Measurements from ENCODE around the gene PKNOX2. TPM values are rescaled to one million over a fixed set of nuclear protein-coding genes. Genes with fewer than 3 reads are reported as not detected.
A peak's percentile ranks its signal among the peaks of the same experiment; 100 is the strongest.

Gene PKNOX2
- total RNA-seq, 1 donor from 2014 or later, result 7.6 TPM

DNA sequence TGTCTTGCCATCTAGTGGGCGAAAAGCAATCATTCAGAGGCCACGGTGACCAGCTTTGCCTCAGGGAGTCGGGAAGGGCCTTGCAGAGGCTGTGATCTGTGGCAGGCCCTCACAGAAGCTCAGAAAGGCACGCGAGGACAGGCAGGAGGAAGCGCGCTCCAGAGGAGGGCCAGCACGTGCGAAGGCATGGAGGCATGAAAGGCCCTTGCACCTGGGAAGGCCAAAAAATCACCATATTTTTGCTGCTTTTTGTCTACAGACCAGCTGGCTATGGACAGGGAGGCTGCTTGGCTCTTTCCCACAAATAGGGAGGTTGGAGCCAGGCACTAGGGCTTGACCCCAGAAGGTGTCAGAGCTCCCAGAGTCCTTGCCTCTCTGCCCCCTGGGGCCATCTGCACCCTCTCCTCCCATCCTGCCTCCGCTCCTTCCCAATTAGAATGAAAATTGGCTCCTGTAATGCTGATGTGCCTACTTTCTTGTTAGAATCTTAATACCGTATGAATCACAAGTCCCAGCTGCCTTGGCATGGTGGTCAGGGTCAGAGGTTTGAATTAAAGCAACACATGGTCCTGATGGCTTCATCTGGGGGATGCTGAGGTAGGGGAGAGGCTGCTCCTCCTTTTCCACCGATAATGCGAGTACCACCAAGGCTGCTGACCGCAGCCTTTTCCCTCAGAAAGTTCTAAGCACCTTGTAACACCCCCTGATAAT lies 262.4 kb downstream of the PKNOX2 start:
- DNase-seq (no peak), ATAC-seq (no peak)
- intact Hi-C loops (cut with micrococcal nuclease), result no loop called here

DNA sequence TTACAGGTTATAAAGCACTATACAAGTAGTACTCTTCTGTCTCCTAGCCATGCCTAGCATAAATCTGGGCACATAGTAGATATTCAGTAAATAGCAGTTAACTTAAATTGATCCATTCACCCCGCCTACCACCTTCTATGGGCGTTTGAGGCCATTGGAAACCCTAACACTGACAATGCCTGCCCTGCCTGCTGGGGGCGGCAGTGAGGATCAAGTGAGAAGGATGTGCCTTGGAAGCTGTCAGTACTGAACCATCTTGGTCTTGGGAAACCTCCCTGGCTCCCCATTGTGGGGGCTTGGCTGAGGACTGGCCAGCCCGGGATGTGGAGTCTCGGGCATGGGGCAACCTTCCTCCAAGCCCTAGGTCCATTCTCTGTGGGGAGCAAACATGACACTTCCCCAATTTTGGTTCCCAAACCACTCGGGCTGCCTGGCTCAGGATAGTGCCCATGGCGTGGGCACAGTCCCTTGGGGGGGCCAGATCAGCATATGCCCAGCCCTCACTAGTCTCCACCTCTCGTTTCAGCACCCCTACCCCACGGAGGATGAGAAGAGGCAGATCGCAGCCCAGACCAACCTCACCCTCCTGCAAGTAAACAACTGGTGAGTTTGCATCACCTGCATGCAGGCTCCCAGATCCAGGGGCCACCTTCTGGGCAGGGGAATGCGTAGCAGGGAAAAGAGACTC lies 264.1 kb downstream of the PKNOX2 start:
- intact Hi-C loops (cut with micrococcal nuclease), result no loop called here
- DNase-seq, result no peak
- no peak for ATAC-seq

DNA sequence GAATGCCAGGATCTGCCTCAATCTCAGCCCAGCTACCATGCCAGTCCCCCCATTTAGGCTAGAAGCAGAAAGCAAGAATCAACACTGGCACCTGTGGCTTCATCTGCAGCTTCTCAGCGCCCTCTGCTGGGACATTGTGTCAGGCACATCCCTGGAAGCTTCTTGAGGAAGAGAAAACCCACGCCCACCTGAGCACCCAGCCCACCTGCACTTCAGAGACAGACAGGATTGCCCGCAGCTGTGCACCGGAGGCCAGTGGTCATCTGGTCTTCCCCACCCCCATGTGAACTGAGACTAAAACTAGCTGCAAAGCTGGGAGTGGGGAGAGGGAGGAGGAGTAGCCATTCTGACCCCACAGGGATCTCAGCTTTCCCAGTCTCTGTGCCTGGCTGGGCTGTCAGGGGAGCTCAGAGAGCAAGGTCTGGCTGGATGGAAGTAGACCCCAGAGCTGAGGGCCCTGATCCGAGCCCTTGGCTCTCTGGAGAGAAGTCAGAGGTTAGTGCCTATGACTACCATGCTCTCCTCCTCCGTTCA lies 264.7 kb downstream of the PKNOX2 start:
- intact Hi-C loops (cut with micrococcal nuclease), result no loop called here
- ATAC-seq, result peak; percentile 33
- DNase-seq, result peak; percentile 78

DNA sequence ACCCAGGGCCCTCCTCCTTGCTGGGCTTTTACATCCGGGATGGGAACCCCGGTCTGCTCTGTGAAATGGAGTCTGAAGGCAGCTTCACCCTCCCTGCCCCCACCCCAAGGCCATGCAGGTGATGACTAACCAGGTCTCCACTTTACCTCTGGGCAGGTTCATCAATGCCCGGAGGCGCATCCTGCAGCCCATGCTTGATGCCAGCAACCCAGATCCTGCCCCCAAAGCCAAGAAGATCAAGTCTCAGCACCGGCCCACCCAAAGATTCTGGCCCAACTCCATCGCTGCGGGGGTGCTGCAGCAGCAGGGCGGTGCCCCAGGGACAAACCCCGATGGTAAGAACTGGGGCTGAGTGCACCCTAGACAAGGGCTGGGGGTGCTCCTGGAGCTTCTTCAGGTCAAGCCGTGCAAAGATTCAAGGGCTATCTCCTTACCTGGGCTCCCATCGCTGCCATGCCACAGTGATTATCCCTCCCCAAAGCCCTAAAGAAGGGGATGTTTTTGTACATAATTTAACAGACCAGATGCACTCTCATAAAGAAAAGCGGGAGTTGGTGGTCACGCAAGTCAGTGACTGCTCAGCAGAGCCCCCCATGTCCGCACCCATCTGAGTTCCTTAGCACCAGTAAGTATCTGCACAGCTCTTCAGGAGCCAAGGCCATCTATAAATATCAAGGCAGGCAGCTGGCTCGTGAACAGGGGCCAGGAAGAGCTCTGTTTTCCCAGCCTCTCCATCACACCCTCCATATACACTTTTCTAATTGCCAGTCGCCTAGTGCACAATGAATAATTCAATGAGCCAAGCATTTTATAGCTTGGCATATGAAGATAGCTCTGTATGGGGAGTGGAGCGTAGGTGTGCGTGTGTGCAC lies 265.5 kb downstream of the PKNOX2 start:
- DNase-seq (no peak), ATAC-seq (peak; percentile 56)
- intact Hi-C loops (cut with micrococcal nuclease), result loop anchor here (5.0 kb wide), 1 partner anchor 338 kb away; no protein-coding TSS in a partner anchor

DNA sequence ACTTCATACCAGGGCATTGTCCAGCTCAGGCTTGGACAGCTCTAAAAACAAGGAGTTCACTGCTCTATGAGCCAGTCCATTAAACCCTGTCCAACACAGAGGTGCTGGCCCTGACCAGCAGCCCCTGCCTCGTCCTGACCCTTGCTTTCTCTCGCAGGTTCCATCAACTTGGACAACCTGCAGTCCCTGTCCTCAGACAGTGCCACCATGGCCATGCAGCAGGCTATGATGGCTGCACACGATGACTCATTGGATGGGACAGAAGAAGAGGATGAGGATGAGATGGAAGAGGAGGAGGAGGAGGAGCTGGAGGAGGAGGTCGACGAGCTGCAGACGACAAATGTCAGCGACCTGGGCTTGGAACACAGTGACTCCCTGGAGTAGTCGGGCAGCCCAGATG lies 266.5 kb downstream of the PKNOX2 start:
- ATAC-seq (no peak), DNase-seq (no peak)
- intact Hi-C loops (cut with micrococcal nuclease), result loop anchor here (5.0 kb wide), 1 partner anchor 339 kb away; no protein-coding TSS in a partner anchor

DNA sequence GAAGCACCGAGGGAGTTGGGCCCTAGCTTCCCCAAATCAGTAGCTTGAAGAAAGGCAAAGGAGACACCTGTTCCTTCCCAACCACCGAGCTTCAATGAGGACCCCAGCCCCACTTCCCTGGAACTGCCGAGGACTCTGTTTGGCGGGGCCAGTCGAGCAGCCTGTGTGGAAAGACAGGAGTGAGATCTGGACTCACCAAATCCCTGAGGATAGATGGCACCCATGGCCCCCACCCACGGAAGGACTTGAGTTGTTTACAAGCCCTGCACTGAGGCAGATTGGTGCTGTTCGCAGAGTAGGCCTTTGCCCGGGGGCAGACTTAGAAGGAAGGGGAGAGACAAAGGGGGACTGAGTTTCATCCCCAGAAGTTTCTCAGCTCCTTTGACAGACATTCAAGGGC lies 266.9 kb downstream of the PKNOX2 start:
- no peak for DNase-seq
- no peak for ATAC-seq
- intact Hi-C loops (cut with micrococcal nuclease), result loop anchor here (5.0 kb wide), 1 partner anchor 339 kb away; no protein-coding TSS in a partner anchor

DNA sequence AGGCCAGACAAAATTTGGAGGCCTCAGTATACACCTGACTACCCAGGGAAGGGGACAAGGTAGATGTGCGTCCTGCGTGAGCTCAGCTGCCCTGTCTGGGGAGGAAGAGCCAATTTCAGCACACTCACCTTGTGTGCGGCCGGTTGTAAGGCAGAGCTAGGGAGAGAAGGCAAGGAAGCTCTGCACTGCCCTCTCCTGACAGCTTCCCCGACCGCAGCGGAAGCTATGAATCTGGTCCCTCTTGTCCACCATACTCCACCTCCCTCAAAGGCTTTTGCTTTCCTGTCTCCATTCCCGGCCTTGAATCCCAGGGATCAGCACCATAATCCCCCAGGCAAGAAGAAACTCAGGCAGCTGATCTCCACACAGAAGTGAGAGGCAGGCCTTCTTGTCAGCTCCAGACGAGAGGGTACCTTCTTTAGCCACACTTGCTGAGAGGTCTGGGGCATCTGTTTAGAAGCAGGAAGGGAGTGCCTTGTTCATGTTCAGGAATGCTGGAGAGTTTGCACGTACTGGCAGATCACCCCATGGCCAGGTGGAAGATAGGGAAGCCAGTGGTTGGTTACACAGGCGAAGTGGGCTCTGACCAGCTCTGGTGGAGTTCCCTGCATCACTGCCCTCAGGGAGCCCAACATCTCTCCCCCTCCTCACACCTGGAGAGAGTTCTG lies 269.0 kb downstream of the PKNOX2 start:
- peak; percentile 82 for ATAC-seq
- peak; percentile 68 for DNase-seq
- intact Hi-C loops (cut with micrococcal nuclease), result loop anchor here (5.0 kb wide), 1 partner anchor 341 kb away; no protein-coding TSS in a partner anchor

DNA sequence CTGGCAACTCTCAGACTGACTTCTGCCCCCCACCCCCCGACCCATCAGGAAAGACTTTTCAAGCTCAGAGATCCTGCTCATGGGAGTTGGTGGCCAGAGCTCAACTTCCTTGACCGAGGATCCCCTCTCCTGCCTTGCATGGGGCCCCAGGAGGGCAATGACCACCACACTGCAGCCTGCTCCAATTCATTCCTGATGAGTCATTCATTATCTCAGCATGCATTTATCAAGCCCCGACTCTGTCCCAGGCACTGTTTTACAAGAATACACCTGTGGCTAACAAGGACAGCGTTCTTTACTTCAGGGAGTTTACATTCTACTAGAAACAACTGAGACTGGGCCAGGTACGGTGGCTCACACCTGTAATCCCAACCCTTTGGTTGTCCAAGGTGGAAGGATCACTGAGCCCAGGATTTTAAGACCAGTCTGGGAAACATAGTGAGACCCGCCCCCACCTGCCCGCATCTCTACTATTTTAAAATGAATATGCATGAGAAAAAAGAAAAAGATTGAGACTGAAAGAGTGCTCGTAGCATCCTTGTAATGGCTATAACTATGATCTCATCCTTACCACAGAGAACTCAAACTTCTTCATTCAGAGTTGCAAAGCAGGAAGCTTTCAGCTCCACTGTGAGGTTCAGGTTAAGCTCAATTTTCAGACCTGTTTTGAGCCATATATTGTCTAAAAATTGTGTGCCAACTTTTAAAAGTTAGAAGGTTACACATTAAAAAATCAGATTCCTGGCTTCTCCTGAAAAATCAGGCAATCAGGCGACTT lies 271.1 kb downstream of the PKNOX2 start:
- ATAC-seq (no peak), DNase-seq (no peak)
- intact Hi-C loops (cut with micrococcal nuclease), result no loop called here

DNA sequence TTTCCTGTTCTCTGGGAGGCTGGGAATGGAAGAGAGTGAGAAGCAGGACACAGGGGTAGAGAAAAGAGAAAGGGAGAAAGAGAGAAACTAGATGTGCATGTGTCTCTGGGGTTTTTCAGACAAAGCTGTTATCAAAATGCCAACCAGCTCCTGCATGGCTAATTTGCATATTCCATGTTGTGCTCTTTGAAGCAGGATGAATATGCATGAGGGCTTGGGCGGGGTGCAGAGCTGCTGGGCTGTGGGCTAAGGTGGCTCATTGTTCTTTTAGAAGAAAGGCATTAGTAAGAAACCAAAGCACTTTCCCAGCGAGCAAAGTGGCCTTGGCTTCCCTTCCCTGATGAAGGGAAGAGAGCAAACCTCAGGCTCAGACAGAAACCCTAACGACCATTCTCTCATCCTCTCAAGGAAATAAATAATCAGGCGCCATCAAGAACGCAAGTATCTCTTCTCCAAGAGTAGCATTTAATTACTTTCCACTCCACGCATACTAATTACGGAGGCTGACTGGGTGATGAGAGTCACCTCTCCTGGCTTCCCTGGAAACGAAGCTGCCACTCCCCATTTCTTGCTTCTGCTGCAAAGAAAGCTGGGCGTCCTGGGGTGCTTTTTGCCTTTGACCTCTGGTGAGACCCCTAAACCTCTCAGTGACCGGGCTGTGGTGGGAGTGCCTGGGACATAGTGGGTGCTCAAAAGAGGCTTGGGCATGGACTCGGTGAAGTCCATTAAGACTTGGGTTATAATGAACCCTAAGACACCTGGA lies 277.3 kb downstream of the PKNOX2 start:
- intact Hi-C loops (cut with micrococcal nuclease), result no loop called here
- ATAC-seq, result no peak

DNA sequence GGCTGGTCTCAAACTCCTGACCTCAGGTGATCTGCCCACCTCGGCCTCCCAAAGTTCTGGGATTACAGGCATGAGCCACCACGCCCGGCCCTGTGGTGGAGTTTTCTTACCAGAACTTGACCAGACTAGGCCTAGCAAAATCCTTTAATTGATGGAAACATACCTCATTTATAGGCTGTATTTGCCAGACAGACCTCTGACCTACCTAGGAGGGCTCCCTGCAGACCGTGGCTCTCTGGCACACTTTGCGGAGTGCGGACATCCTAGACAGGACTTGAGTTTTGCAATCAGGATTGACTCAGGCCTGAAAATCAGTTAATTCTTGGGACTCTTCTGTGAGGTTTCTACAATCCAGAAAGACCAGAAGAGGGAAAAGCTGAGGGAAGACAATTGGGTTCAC lies 278.4 kb downstream of the PKNOX2 start:
- intact Hi-C loops (cut with micrococcal nuclease), result no loop called here
- no peak for DNase-seq
- no peak for ATAC-seq

More for the DNA sequence above, 277.3 kb downstream of the PKNOX2 start:
- DNase-seq, result no peak

DNA sequence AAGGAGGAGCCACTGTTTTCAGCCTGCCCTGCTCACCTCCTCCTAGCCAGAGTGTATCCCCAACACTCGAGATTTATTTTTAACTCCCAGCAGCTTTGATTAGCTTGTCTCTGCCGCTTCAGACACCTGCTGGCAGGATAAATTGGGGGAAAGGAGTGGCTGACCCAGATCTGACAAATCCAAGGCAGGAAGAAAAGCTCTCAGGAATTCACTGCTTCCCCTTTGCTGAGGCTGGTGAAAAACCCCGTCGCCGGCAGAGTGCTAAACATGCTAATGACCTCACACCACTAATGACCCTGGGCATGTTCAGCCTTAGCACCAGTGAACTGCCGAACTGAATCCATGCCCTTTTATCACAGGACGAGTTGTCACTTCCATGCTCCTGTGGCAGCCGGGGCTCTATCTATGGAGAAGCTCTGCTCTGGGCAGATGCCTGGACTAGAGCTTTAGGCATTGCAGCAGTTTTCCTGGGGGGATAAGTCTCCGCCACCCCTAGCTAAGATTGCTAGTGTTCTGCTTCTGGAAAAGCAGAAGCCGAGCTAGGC lies 279.3 kb downstream of the PKNOX2 start:
- peak; percentile 37 for DNase-seq
- ATAC-seq, result peak; percentile 92
- intact Hi-C loops (cut with micrococcal nuclease), result no loop called here

DNA sequence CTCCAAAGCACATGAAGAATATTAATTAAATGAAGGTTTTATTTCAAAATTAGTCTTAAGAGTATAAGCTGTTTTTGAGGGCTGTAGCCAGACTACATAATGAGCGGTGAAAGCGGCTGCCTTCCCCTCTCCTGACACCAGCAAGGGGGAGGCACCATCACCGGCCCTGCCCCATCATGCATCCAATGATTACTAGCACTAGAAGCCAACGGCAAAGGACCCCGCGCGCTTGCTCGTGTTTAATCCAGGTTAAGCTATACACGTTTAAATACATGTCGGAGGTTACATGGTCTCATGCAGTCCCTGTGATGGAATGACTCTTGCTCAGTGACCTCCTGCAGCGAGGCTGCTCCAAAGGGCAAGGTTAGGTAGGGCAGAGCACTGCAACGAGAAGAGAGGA lies 281.2 kb downstream of the PKNOX2 start:
- ATAC-seq, result no peak
- DNase-seq, result no peak
- intact Hi-C loops (cut with micrococcal nuclease), result no loop called here

DNA sequence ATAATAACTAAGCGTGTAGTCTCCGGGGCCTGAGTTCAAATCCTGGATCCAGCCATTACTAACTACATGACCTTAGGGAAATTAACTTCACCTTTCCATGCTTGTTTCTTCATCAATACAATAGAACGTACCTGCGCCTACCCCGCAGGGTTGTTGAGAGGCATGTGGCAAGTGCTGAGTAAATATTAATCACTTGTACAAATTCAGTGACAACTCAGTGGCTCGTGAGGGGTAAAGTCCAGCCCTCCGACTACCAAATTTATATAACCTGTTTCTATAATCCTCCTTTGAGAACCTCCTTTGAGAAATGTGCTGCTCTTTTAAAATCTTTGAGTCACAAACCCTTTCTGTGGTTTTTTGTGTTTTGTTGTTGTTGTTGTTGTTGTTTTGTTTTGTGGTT lies 281.7 kb downstream of the PKNOX2 start:
- intact Hi-C loops (cut with micrococcal nuclease), result no loop called here
- no peak for DNase-seq
- ATAC-seq, result no peak

DNA sequence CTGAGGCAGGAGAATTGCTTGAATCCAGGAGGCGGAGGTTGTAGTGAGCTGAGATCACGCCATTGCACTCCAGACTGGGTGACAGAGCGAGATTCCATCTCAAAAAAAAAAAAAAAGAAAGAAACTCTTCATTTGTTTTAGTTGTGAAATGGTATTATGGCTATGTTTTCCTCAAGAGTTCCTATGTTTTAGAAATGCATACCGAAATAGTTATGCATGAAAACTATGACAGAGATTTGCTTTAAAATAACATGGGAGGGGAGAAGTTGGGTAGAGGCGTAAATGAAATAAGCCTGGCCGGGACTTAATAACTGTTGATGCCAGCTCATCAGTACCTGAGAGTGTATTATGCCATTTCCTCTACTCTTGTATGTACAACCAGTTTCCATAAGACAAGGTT lies 283.2 kb downstream of the PKNOX2 start:
- DNase-seq (no peak), ATAC-seq (no peak)
- intact Hi-C loops (cut with micrococcal nuclease), result no loop called here

DNA sequence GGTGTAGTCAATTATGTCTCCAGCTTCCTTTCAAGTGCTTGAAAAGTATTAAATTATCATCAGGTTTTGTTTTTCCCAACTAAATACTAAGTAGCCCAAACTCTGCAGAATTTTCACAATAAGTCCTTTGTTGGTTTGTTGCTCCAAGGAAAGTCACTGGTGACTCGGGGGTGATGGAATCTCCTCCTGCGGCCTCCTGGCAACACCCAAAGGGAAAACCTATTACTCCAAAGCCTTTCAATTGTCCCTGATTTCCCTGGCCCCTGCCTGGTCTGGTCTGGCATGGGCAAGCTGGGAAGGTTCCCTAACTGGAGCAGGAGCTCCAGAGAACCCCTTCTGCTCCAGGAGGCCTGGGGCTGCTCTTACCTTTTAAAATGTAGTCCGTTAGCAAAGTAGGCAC lies 283.6 kb downstream of the PKNOX2 start:
- intact Hi-C loops (cut with micrococcal nuclease), result no loop called here
- ATAC-seq (no peak), DNase-seq (no peak)

DNA sequence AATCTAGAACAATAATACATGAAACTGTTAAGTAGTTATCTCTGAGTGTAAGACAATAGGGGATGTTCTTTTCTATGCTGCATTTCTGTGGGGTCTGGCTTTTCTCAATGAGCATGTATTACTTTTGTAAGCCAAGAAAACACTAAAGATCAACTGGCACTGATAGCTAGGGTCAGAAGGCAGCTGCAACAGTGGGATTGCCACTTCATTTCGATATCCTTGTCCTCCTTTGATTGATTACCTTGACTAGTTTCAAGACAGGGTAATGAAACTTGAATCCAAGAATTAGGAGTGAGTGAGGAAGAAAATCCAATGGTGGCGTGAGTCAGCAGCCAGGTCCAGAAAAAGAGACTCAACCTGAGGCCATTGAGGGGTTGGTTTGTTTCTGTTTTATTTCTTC lies 285.0 kb downstream of the PKNOX2 start:
- ATAC-seq (no peak), DNase-seq (no peak)
- intact Hi-C loops (cut with micrococcal nuclease), result no loop called here

DNA sequence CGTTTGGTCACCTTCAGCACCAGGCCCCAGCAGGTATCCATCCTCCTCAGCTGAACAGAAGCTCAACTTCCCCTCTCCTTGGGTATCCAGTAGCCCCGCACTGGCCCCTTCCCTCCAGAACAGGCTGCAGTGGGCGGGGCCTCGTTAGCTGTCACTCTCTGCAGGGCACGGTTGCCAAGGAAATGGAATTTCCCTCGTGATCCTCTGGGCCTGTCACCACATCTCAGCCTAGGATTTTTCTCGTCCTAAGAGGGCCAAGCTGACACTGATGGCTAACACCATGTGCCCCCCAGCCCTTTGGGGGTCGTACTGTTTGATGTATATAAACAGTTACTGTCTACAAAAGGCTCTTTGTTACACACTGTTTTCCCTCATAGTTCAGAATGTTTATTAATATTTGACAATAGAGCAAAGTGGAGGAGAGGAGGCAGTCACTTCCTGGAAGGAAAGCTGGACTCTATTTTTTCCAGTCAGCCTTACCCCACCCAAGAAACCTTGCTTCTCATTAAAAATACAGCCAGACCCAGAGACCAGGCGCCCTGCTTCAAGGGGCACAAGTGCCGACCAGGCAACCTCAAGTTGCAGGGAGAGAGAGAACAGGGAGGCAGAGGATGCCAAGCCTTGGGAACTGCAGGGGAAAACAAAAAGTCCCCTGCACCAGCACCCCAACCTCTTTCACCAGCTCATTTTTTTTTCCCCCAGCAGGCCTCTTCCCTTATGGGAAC lies 287.0 kb downstream of the PKNOX2 start:
- intact Hi-C loops (cut with micrococcal nuclease), result no loop called here
- DNase-seq, result peak; percentile 81
- ATAC-seq, result peak; percentile 93

Measured in left ventricle myocardium superior (tissue), 1 donor.